GM12878 (cell line): ENCODE results near the gene ACRBP. TPM values are rescaled to one million over a fixed set of nuclear protein-coding genes. Genes with fewer than 3 reads are reported as not detected.

Source experiments
- ATF2 ChIP-seq: IDR thresholded peaks from 2 replicates; pipeline ENCODE4 v1.6.1; 2012; ENCODE audit warnings: low read length, inconsistent platforms
- CBX5 ChIP-seq: sonication (generic); IDR thresholded peaks from 2 replicates; pipeline ENCODE4 v1.6.1; 2016; ENCODE audit warnings: low read depth, moderate library complexity, mild to moderate bottlenecking, inconsistent platforms
- CHD1 ChIP-seq: IDR thresholded peaks from 2 replicates; pipeline ENCODE4 v1.6.1; 2012; ENCODE audit warnings: low read depth, low read length, improper control_type of control experiment
- CREB1 ChIP-seq: IDR thresholded peaks from 2 replicates; pipeline ENCODE4 v1.6.1; 2012; ENCODE audit warnings: low read depth, mild to moderate bottlenecking, inconsistent platforms
- CREM ChIP-seq: IDR thresholded peaks from 2 replicates; pipeline ENCODE4 v1.6.1; 2014; ENCODE audit warnings: antibody characterized with exemption, low read depth
- HCFC1 ChIP-seq: fragments of 150-350 bp; IDR thresholded peaks from 2 replicates; pipeline ENCODE4 v1.6.1; 2014; ENCODE audit warnings: low read length
- JUNB ChIP-seq: IDR thresholded peaks from 2 replicates; pipeline ENCODE4 v1.6.1; 2016; ENCODE audit warnings: antibody characterized with exemption, mild to moderate bottlenecking
- LARP7 ChIP-seq: fragments of 450-650 bp; IDR thresholded peaks from 2 replicates; pipeline ENCODE4 v1.6.1; 2017; ENCODE audit warnings: mild to moderate bottlenecking
- NBN ChIP-seq: fragments of 450-650 bp; IDR thresholded peaks from 2 replicates; pipeline ENCODE4 v1.6.1; 2016
- NFIC ChIP-seq: IDR thresholded peaks from 2 replicates; pipeline ENCODE4 v1.6.1; 2012; ENCODE audit warnings: low read depth, mild to moderate bottlenecking, inconsistent platforms, low read length, moderate library complexity
- NKRF ChIP-seq: fragments of 450-650 bp; conservative IDR thresholded peaks from 2 replicates; pipeline ENCODE4 v1.6.1; 2017; ENCODE audit warnings: mild to moderate bottlenecking, moderate library complexity
- NR2C2 ChIP-seq: IDR thresholded peaks from 2 replicates; pipeline ENCODE4 v1.6.1; 2011; ENCODE audit warnings: borderline replicate concordance, low read depth; ENCODE audit not compliant: control insufficient read depth, insufficient read length
- PKNOX1 ChIP-seq: fragments of 450-650 bp; IDR thresholded peaks from 2 replicates; pipeline ENCODE4 v1.6.1; 2016; ENCODE audit warnings: mild to moderate bottlenecking
- RAD51 ChIP-seq: fragments of 450-650 bp; IDR thresholded peaks from 2 replicates; pipeline ENCODE4 v1.6.1; 2016; ENCODE audit warnings: moderate library complexity, mild to moderate bottlenecking, inconsistent platforms
- RB1 ChIP-seq: fragments of 450-650 bp; formaldehyde crosslinking; IDR thresholded peaks from 2 replicates; pipeline ENCODE4 v1.6.1; 2017; ENCODE audit warnings: mild to moderate bottlenecking, borderline replicate concordance
- RELA ChIP-seq: fragments of 450-650 bp; IDR thresholded peaks from 2 replicates; pipeline ENCODE4 v1.8.0; 2014; ENCODE audit warnings: borderline replicate concordance; ENCODE audit not compliant: partially characterized antibody
- RUNX3 ChIP-seq: IDR thresholded peaks from 2 replicates; pipeline ENCODE4 v1.6.1; 2012; ENCODE audit warnings: low read length, inconsistent platforms
- SMAD1 ChIP-seq: fragments of 450-650 bp; IDR thresholded peaks from 2 replicates; pipeline ENCODE4 v1.6.1; 2018; ENCODE audit warnings: mild to moderate bottlenecking, low read depth; ENCODE audit not compliant: partially characterized antibody
- TAF1 ChIP-seq: IDR thresholded peaks from 2 replicates; pipeline ENCODE4 v1.6.1; 2011; ENCODE audit warnings: mild to moderate bottlenecking, low read depth, low read length, borderline replicate concordance
- ZBTB4 ChIP-seq: fragments of 450-650 bp; formaldehyde crosslinking; IDR thresholded peaks from 2 replicates; pipeline ENCODE4 v1.4.0; 2022; ENCODE audit warnings: mild to moderate bottlenecking, moderate library complexity
- polyA plus RNA-seq, 11 experiments: library from polyadenylated mRNA; depleted of rRNA in 4 of 11; unstranded in 6 of 11; stranded (reverse) in 5 of 11; fragments of >200 nt; fragmentation: Nextera tagmentation in 4 of 11; fragmentation: Illumina TruSeq in 1 of 11; extraction: Ambion mirVana in 4 of 11; extraction: Trizol in 1 of 11; gene quantifications; 1 replicate in 1 of 11; 2 replicates in 10 of 11; pipeline versions ENCODE4 v1.2.1 to v1.2.3, GENCODE V29; 2011 to 2016; ENCODE audit warnings: inconsistent platforms in 2 of 11, missing spikeins in 2 of 11, low read depth in 1 of 11
- total RNA-seq, 4 experiments: library from RNA; depleted of rRNA in 3 of 4; stranded (reverse); fragments of >200 nt in 3 of 4; fragmentation: Illumina TruSeq in 1 of 4; extraction: Trizol in 1 of 4; gene quantifications; 2 replicates each; pipeline versions ENCODE4 v1.2.1 to v1.2.3, GENCODE V29; 2013 to 2021

ACRBP gene
- total and polyA plus RNA-seq, 10 of the 15 experiments (the other 5 are each of a cell fraction or from before 2014, with no cell fraction given), result 0.54 to 1.4 (median 0.87) TPM

- TF ChIP-seq NFIC (no peak), RAD51 (no peak), JUNB (no peak), PKNOX1 (peak; percentile 37; the same call in 1 of the 2 replicates), LARP7 (no peak), NBN (peak; percentile 63), ATF2 (no peak), CREB1 (no peak), RELA (no peak), NKRF (no peak), SMAD1 (no peak), TAF1 (no peak), CHD1 (no peak), HCFC1 (no peak), ZBTB4 (CRISPR knock-in tag) (no peak), RB1 (no peak), NR2C2 (no peak), CREM (no peak), RUNX3 (peak; percentile 52; the same call in 1 of the 2 replicates), CBX5 (no peak)
Measured at GRCh38 chr12:6613015-6613775, 34.0 kb downstream of the ACRBP start (continued).
